Right atrium auricular region (tissue), 2 donors: Measurements from ENCODE around the gene VLDLR. TPM values are rescaled to one million over a fixed set of nuclear protein-coding genes. Genes with fewer than 3 reads are reported as not detected.
"Not testable (repeated sequence)": the region's sequence is repeated elsewhere in the genome, so short reads cannot be mapped to it uniquely, and the experiment has no call there.

Experiments used
- DNase-seq: peaks from one replicate; pipeline ENCODE4 v3.0.0-alpha.2; 2019; ENCODE audit warnings: low spot score
- H3K27ac ChIP-seq, 2 donors: fragments of 200-600 bp; sonication (generic); 1 replicate in 1 of 2; 2 replicates in 1 of 2; pipeline ENCODE4 v1.5.1; 2016 to 2019
- H3K27me3 ChIP-seq, 2 donors: fragments of 200-600 bp; sonication (generic); one replicate each; pipeline versions ENCODE4 v1.5.1 to v1.6.0; 2017 to 2019
- H3K36me3 ChIP-seq: fragments of 200-600 bp; sonication (generic); one replicate; pipeline ENCODE4 v1.5.1; 2016
- H3K4me1 ChIP-seq, 2 donors: fragments of 200-600 bp; sonication (generic); one replicate each; pipeline versions ENCODE4 v1.5.1 to v1.6.0; 2017 to 2019
- H3K4me3 ChIP-seq, 2 donors: fragments of 200-600 bp; sonication (generic); 1 replicate in 1 of 2; 2 replicates in 1 of 2; pipeline ENCODE4 v1.5.1; 2017 to 2019; ENCODE audit warnings: mild to moderate bottlenecking in 1 of 2, moderate library complexity in 1 of 2
- H3K9me3 ChIP-seq, 2 donors: fragments of 200-600 bp; sonication (generic); one replicate each; pipeline ENCODE4 v1.5.1; 2019
- CTCF ChIP-seq, 2 donors: fragments of 200-600 bp; sonication (generic); IDR thresholded peaks; one replicate each; pipeline ENCODE4 v1.5.1; 2019; ENCODE audit warnings: antibody characterized with exemption in 2 of 2
- total RNA-seq, 2 donors: library from RNA; depleted of rRNA; stranded (reverse); fragments of >200 nt; gene quantifications; one replicate each; pipeline ENCODE4 v1.1.0, GENCODE V29; 2016

VLDLR gene
- total RNA-seq, 2 donors from 2014 or later: 45.3 to 66.9 TPM

GRCh38 chr9:2700909-2701550 is 79.4 kb downstream of the VLDLR start:
- H3K9me3 ChIP-seq: no peaks in the 10 kb centered on the region
- H3K4me1 ChIP-seq: no peaks in the 10 kb centered on the region
- TF ChIP-seq CTCF (IDR thresholded peaks at IDR 0.05): no peak
- H3K27me3 ChIP-seq: no peaks in the 10 kb centered on the region
- H3K27ac ChIP-seq: no peak overlapping the region
- H3K36me3 ChIP-seq: no peaks in the 10 kb centered on the region
- no peak overlapping the region for H3K4me3 ChIP-seq
- no peak for DNase-seq

- no peak for DNase-seq
- Histone ChIP-seq H3K4me1 (no peaks in the 10 kb centered on the region), H3K9me3 (no peaks in the 10 kb centered on the region), H3K4me3 (no peak overlapping the region), H3K27me3 (no peaks in the 10 kb centered on the region), H3K36me3 (no peaks in the 10 kb centered on the region), H3K27ac (no peak overlapping the region)
- no peak for TF ChIP-seq CTCF (IDR thresholded peaks at IDR 0.05)
Observed at GRCh38 chr9:2704504-2704903, 82.9 kb downstream of the VLDLR start.

GRCh38 chr9:2707256-2707655 is 85.7 kb downstream of the VLDLR start:
- H3K4me3 ChIP-seq, H3K27me3 ChIP-seq, H3K27ac ChIP-seq, DNase-seq, H3K36me3 ChIP-seq, H3K9me3 ChIP-seq, H3K4me1 ChIP-seq: not testable (repeated sequence)

Other genes starting within 250 kb of the VLDLR start
- not detected for gene KCNV2, start 95.7 kb downstream of the VLDLR start, total RNA-seq
- 10 to 100 TPM; 13.5 to 14.3 TPM for gene PUM3, start 222.3 kb downstream of the VLDLR start, total RNA-seq